ENCODE data around the gene ZNF143. TPM values are rescaled to one million over a fixed set of nuclear protein-coding genes. Genes with fewer than 3 reads are reported as not detected.

ZNF143 gene
- total and polyA plus RNA-seq, 8 donors, result 17.3 to 29.4 (median 24.7) TPM

GRCh38 chr11:9574622-9575259 lies 113.9 kb downstream of the ZNF143 start:
- Histone ChIP-seq H3K36me3 (no peaks in the 10 kb centered on the region), H3K9me3 (no peaks in the 10 kb centered on the region), H3K4me1 (peaks cover 6 to 26% of the 10 kb centered on the region in 2 donors), H3K27me3 (no peaks in the 10 kb centered on the region), H3K4me3 (peak overlapping the region; percentile 68 to 87), H3K27ac (peak overlapping the region; percentile 93)
- intact Hi-C loops (cut with DNase I), result no loop called here
- ATAC-seq, result peak; percentile 0
- TF ChIP-seq CTCF (IDR thresholded peaks at IDR 0.05), result no peak
- peak in 3 of 4 donors; percentile 43 to 86 (median 44) for DNase-seq

GRCh38 chr11:9575260-9576240 lies 114.7 kb downstream of the ZNF143 start:
- ATAC-seq (peak; percentile 48), DNase-seq (peak in 3 of 4 donors; percentile 61 to 91 (median 74))
- Histone ChIP-seq H3K27me3 (no peaks in the 10 kb centered on the region), H3K27ac (peak overlapping the region; percentile 93), H3K36me3 (no peaks in the 10 kb centered on the region), H3K9me3 (no peaks in the 10 kb centered on the region), H3K4me3 (peak overlapping the region; percentile 68 to 87), H3K4me1 (peaks cover 5 to 26% of the 10 kb centered on the region in 2 donors)
- TF ChIP-seq CTCF (IDR thresholded peaks at IDR 0.05), result no peak
- intact Hi-C loops (cut with DNase I), result no loop called here

DNA sequence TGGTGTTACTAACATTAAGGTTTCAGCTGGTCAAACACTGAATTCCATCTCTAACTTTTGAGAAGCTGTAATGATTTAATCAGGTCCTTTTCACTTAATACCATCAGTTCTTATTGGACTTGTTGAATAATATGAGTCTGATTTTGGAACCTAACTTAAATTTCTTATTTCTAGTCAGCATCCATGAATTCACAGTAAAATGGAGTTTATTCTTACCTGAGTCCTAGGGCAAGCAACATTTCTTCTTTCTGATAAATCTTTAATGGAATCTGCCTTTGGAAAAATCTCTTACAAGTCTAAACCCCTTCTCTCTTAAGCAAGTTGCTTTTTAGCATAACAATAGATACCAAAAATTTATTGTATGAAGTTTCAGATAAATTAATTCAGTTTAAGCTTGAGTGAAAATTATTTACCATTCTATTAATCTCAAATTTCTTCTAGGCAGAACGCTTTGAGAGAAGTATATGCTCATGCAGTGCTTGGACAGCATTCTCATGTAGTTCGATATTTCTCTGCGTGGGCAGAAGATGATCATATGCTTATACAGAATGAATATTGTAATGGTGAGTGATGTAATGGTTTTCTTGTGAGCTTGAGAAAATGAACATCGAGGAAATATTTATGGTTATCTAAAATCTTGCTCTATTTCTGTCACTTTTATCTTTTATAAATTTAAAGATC lies 116.0 kb downstream of the ZNF143 start:
- ATAC-seq, result no peak
- Histone ChIP-seq H3K4me3 (peak overlapping the region; percentile 68 to 87), H3K4me1 (peaks cover 5 to 26% of the 10 kb centered on the region in 2 donors), H3K36me3 (peaks cover 0 to 12% of the 10 kb centered on the region in 2 donors), H3K27ac (peak overlapping the region in 1 of 2 donors; percentile 93), H3K27me3 (no peaks in the 10 kb centered on the region), H3K9me3 (no peaks in the 10 kb centered on the region)
- TF ChIP-seq CTCF (IDR thresholded peaks at IDR 0.05), result no peak
- intact Hi-C loops (cut with DNase I), result no loop called here
- no peak for DNase-seq

DNA sequence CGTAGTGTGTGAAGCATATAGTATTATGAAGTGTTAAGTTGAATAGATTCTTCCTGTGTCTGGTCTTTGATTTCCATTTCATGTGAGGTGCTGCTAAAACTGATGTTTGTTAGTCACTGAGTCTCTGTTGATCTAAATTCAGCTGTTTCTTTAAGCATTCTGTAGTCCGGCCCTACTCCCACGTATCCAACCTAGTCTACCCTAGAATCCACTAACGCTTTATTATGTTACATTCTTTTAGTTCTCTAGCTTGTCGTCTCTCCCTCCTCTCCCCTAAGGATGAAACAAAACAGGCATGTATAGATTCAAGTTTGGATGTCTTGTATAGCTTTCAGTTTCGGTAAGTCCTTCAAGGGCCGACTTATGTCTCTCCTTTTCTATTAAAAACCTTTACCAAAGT lies 116.7 kb downstream of the ZNF143 start:
- DNase-seq (no peak), ATAC-seq (no peak)
- H3K4me1 ChIP-seq, result peaks cover 5 to 20% of the 10 kb centered on the region in 2 donors
- intact Hi-C loops (cut with DNase I), result no loop called here
- H3K36me3 ChIP-seq, result peaks cover 0 to 19% of the 10 kb centered on the region in 2 donors
- no peaks in the 10 kb centered on the region for H3K9me3 ChIP-seq
- H3K4me3 ChIP-seq, result peak overlapping the region; percentile 1 to 10
- no peak for TF ChIP-seq CTCF (IDR thresholded peaks at IDR 0.05)
- no peaks in the 10 kb centered on the region for H3K27me3 ChIP-seq
- H3K27ac ChIP-seq, result peak overlapping the region in 1 of 2 donors; percentile 93

Other genes with a start within 250 kb of the ZNF143 start
- gene DENND5A, start 195.7 kb upstream of the ZNF143 start, total RNA-seq, result 10 to 100 TPM; 65.7 to 99.8 TPM
- gene DENND5A, start 195.7 kb upstream of the ZNF143 start, polyA plus RNA-seq (ENCODE audit: insufficient read length in 6 of 6), result 100 to 1,000 TPM in 2 of 6 donors, 10 to 100 TPM in 4; 80.8 to 106 (median 96.7) TPM
- 10 to 100 TPM; 71.9 to 77.1 TPM for gene TMEM41B, start 146.4 kb upstream of the ZNF143 start, total RNA-seq
- gene TMEM41B, start 146.4 kb upstream of the ZNF143 start, polyA plus RNA-seq (ENCODE audit: insufficient read length in 6 of 6), result 10 to 100 TPM; 36.5 to 50.3 (median 43.5) TPM
- gene IPO7, start 76.4 kb upstream of the ZNF143 start, total RNA-seq, result 100 to 1,000 TPM; 147 to 152 TPM
- gene IPO7, start 76.4 kb upstream of the ZNF143 start, polyA plus RNA-seq (ENCODE audit: insufficient read length in 6 of 6), result 100 to 1,000 TPM in 2 of 6 donors, 10 to 100 TPM in 4; 91.1 to 104 (median 97.4) TPM
- gene WEE1, start 112.7 kb downstream of the ZNF143 start, total RNA-seq, result 10 to 100 TPM; 20.7 to 28.9 TPM
- gene WEE1, start 112.7 kb downstream of the ZNF143 start, polyA plus RNA-seq (ENCODE audit: insufficient read length in 6 of 6), result 10 to 100 TPM; 61.4 to 83.6 (median 69.5) TPM
- gene SWAP70, start 203.1 kb downstream of the ZNF143 start, total RNA-seq, result 10 to 100 TPM; 45.6 to 50.8 TPM
- gene SWAP70, start 203.1 kb downstream of the ZNF143 start, polyA plus RNA-seq (ENCODE audit: insufficient read length in 6 of 6), result 10 to 100 TPM; 20.5 to 27.1 (median 24.0) TPM

Measured in left lung (tissue), 10 donors.